Body of pancreas (tissue), 4 donors: ENCODE measurements around the gene IFNLR1.

Experiments used
- POLR2A ChIP-seq, 3 donors: fragments of 450-650 bp; IDR thresholded peaks; one replicate each; pipeline ENCODE4 v1.6.1; 2016; ENCODE audit warnings: antibody characterized with exemption in 3 of 3, mild to moderate bottlenecking in 2 of 3
- TF ChIP-seq, protein P1 (sequence below), 7 experiments: fragments of 450-650 bp in 4 of 7; fragments of 200-600 bp in 3 of 7; sonication (generic) in 3 of 7; IDR thresholded peaks; one replicate each; pipeline ENCODE4 v1.5.1; 2016 to 2019; ENCODE audit warnings: antibody characterized with exemption in 7 of 7

- TF ChIP-seq, protein P1, sequence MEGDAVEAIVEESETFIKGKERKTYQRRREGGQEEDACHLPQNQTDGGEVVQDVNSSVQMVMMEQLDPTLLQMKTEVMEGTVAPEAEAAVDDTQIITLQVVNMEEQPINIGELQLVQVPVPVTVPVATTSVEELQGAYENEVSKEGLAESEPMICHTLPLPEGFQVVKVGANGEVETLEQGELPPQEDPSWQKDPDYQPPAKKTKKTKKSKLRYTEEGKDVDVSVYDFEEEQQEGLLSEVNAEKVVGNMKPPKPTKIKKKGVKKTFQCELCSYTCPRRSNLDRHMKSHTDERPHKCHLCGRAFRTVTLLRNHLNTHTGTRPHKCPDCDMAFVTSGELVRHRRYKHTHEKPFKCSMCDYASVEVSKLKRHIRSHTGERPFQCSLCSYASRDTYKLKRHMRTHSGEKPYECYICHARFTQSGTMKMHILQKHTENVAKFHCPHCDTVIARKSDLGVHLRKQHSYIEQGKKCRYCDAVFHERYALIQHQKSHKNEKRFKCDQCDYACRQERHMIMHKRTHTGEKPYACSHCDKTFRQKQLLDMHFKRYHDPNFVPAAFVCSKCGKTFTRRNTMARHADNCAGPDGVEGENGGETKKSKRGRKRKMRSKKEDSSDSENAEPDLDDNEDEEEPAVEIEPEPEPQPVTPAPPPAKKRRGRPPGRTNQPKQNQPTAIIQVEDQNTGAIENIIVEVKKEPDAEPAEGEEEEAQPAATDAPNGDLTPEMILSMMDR (IDR thresholded peaks at IDR 0.05), result no peak
- TF ChIP-seq POLR2A (IDR thresholded peaks at IDR 0.05), result no peak
Observed at GRCh38 chr1:24175033-24175755, 11.9 kb downstream of the IFNLR1 start.
